Vagina (tissue), 2 donors: ENCODE measurements around the gene IFRD1. TPM values are rescaled to one million over a fixed set of nuclear protein-coding genes. Genes with fewer than 3 reads are reported as not detected.

Experiments
- DNase-seq, 2 donors: peaks; one replicate each; pipeline ENCODE4 v3.0.0-alpha.2; 2017; ENCODE audit errors: extremely low spot score in 2 of 2
- H3K27ac ChIP-seq: fragments of 200-600 bp; sonication (generic); one replicate; pipeline ENCODE4 v1.5.1; 2019
- H3K27me3 ChIP-seq: fragments of 200-600 bp; sonication (generic); one replicate; pipeline ENCODE4 v1.5.1; 2019
- H3K36me3 ChIP-seq, 2 donors: fragments of 200-600 bp; sonication (generic); one replicate each; pipeline ENCODE4 v1.5.1; 2017 to 2019
- H3K4me1 ChIP-seq: fragments of 200-600 bp; sonication (generic); one replicate; pipeline ENCODE4 v1.5.1; 2019
- H3K4me3 ChIP-seq, 2 donors: fragments of 200-600 bp; sonication (generic); 1 replicate in 1 of 2; 2 replicates in 1 of 2; pipeline ENCODE4 v1.5.1; 2016 to 2019
- H3K9me3 ChIP-seq: fragments of 200-600 bp; sonication (generic); one replicate; pipeline ENCODE4 v1.5.1; 2019
- POLR2A ChIP-seq, 2 donors: fragments of 450-650 bp; IDR thresholded peaks; one replicate each; pipeline ENCODE4 v1.6.1; 2017; ENCODE audit warnings: antibody characterized with exemption in 2 of 2, mild to moderate bottlenecking in 2 of 2, moderate library complexity in 2 of 2
- POLR2AphosphoS5 ChIP-seq, 2 donors: sonication (generic); formaldehyde crosslinking; IDR thresholded peaks; one replicate each; pipeline ENCODE4 v1.9.0; 2017; ENCODE audit warnings: antibody characterized with exemption in 2 of 2, mild to moderate bottlenecking in 2 of 2, low read depth in 1 of 2; ENCODE audit not compliant: insufficient read depth in 1 of 2
- intact Hi-C: fragments of 100-400 bp; cut with DNase I; formaldehyde crosslinking; loops from one replicate; pipeline ENCODE4 v1.15.1; 2023
- total RNA-seq: library from RNA; depleted of rRNA; stranded (reverse); fragments of >200 nt; gene quantifications from one replicate; pipeline ENCODE4 v1.2.3, GENCODE V29; 2016
- TF ChIP-seq, protein P1 (sequence below), 3 experiments: fragments of 450-650 bp in 2 of 3; fragments of 200-600 bp in 1 of 3; sonication (generic) in 1 of 3; IDR thresholded peaks; one replicate each; pipeline ENCODE4 v1.5.1; 2017 to 2019; ENCODE audit warnings: antibody characterized with exemption in 3 of 3, mild to moderate bottlenecking in 2 of 3, moderate library complexity in 2 of 3

IFRD1 gene
- total RNA-seq, 1 donor from 2014 or later: 70.2 TPM

GRCh38 chr7:112484671-112485167 is 34.5 kb downstream of the IFRD1 start:
- Histone ChIP-seq H3K4me1 (peaks cover 43% of the 10 kb centered on the region), H3K27me3 (no peaks in the 10 kb centered on the region), H3K36me3 (no peaks in the 10 kb centered on the region), H3K4me3 (peak overlapping the region in 1 of 2 donors; percentile 14), H3K9me3 (no peaks in the 10 kb centered on the region), H3K27ac (peak overlapping the region; percentile 69)
- TF ChIP-seq POLR2AphosphoS5 (IDR thresholded peaks at IDR 0.05; ENCODE audit: insufficient read depth in 1 of 2, low read depth in 1 of 2) (peak in 1 of 2 donors; percentile 25), POLR2A (IDR thresholded peaks at IDR 0.05) (no peak)
- no peak for DNase-seq
- intact Hi-C loops: no loop called here

GRCh38 chr7:112485766-112486165 is 35.5 kb downstream of the IFRD1 start:
- Histone ChIP-seq H3K4me1 (peaks cover 40% of the 10 kb centered on the region), H3K27ac (peak overlapping the region; percentile 69)
- TF ChIP-seq POLR2AphosphoS5 (IDR thresholded peaks at IDR 0.05; ENCODE audit: insufficient read depth in 1 of 2, low read depth in 1 of 2): no peak
- TF ChIP-seq, protein P1, sequence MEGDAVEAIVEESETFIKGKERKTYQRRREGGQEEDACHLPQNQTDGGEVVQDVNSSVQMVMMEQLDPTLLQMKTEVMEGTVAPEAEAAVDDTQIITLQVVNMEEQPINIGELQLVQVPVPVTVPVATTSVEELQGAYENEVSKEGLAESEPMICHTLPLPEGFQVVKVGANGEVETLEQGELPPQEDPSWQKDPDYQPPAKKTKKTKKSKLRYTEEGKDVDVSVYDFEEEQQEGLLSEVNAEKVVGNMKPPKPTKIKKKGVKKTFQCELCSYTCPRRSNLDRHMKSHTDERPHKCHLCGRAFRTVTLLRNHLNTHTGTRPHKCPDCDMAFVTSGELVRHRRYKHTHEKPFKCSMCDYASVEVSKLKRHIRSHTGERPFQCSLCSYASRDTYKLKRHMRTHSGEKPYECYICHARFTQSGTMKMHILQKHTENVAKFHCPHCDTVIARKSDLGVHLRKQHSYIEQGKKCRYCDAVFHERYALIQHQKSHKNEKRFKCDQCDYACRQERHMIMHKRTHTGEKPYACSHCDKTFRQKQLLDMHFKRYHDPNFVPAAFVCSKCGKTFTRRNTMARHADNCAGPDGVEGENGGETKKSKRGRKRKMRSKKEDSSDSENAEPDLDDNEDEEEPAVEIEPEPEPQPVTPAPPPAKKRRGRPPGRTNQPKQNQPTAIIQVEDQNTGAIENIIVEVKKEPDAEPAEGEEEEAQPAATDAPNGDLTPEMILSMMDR (IDR thresholded peaks at IDR 0.05): no peak
- TF ChIP-seq POLR2A (IDR thresholded peaks at IDR 0.05): no peak

DNA sequence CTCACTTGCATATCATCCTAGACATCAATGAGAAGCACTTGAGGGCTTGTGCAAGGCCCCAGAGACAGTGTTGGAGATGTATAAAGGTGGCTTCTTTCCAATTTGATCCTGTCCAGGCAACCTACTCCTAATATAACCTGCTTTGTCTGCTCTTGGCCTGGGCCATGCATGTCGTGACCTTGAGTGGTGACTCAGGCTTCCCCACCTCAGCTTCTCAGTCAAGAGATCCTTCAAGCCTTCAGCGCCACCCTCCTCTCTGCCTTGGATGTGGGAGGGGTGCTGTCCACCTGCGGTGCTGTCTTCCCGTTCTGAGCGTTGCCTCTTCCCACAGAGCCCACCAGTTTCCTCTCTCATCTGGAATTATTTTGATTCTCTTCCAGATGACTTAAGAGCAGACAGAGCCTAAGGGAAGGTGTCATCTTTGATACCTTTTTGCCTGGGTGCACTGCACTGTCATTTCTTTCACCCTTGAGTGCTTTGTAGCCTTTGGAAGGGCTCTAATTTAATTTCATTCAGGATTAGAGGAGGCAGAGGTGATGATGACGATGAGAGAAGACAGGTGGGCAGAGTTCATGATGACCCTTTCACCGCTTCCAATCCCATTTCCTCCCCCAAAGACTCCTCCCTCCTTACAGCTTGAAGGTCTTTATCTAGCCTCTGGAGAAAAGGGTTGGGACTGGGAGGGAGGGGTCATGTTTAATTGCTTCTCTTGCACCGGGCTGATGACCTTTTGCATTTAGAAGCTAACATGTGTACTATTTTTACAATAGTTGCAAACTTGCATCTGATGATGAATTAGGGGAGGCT is 37.4 kb downstream of the IFRD1 start:
- Histone ChIP-seq H3K4me1 (peaks cover 23% of the 10 kb centered on the region), H3K9me3 (no peaks in the 10 kb centered on the region), H3K4me3 (no peak overlapping the region), H3K36me3 (no peaks in the 10 kb centered on the region), H3K27me3 (no peaks in the 10 kb centered on the region), H3K27ac (no peak overlapping the region)
- intact Hi-C loops: no loop called here
- no peak for DNase-seq
- TF ChIP-seq POLR2AphosphoS5 (IDR thresholded peaks at IDR 0.05; ENCODE audit: insufficient read depth in 1 of 2, low read depth in 1 of 2): no peak
- TF ChIP-seq, protein P1 (IDR thresholded peaks at IDR 0.05): no peak
- TF ChIP-seq POLR2A (IDR thresholded peaks at IDR 0.05): no peak

More at GRCh38 chr7:112485766-112486165, 35.5 kb downstream of the IFRD1 start:
- no peaks in the 10 kb centered on the region for H3K27me3 ChIP-seq
- no peaks in the 10 kb centered on the region for H3K36me3 ChIP-seq
- intact Hi-C loops: no loop called here
- no peaks in the 10 kb centered on the region for H3K9me3 ChIP-seq
- DNase-seq: no peak
- no peak overlapping the region for H3K4me3 ChIP-seq

DNA sequence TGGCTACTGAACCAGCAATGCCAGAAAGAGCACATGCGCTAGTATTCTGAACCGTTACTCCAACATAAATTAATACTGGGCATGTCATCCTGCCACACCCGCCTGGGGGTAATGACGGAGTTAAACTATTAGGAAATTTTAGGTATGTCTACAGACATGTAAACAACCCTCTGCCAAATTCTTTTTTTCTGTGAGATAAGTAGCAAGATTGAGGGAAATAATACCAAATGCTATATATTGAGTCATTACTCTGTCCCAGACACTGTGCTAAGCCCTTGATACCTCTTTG is 37.9 kb downstream of the IFRD1 start:
- H3K9me3 ChIP-seq: no peaks in the 10 kb centered on the region
- no peaks in the 10 kb centered on the region for H3K27me3 ChIP-seq
- no peak for TF ChIP-seq POLR2A (IDR thresholded peaks at IDR 0.05)
- no peak for TF ChIP-seq POLR2AphosphoS5 (IDR thresholded peaks at IDR 0.05; ENCODE audit: insufficient read depth in 1 of 2, low read depth in 1 of 2)
- TF ChIP-seq, protein P1 (IDR thresholded peaks at IDR 0.05): no peak
- no peaks in the 10 kb centered on the region for H3K36me3 ChIP-seq
- no peak overlapping the region for H3K27ac ChIP-seq
- intact Hi-C loops: no loop called here
- H3K4me1 ChIP-seq: peaks cover 23% of the 10 kb centered on the region
- no peak overlapping the region for H3K4me3 ChIP-seq
- DNase-seq: no peak

DNA sequence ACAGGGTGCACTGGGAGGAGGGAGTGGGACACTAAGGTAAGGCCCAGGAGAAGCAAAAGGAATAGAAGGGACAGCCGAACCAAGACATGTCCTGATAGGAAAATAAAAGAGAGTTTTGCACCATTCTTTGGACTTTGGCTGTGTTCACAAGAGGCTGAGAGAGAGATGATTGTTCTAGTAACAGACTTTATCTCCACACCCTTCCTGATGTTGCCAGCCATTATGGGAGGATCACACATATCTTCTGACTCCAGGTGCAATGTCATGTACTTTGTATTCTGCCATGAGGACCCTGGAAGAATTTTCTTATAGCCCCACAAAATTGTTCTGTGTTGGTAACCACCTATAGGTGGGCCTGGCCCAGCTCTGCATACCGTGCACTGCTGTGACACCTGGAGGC is 41.9 kb downstream of the IFRD1 start:
- TF ChIP-seq POLR2A (IDR thresholded peaks at IDR 0.05): no peak
- no peak for TF ChIP-seq POLR2AphosphoS5 (IDR thresholded peaks at IDR 0.05; ENCODE audit: insufficient read depth in 1 of 2, low read depth in 1 of 2)
- TF ChIP-seq, protein P1 (IDR thresholded peaks at IDR 0.05): no peak
- H3K4me3 ChIP-seq: no peak overlapping the region
- H3K9me3 ChIP-seq: no peaks in the 10 kb centered on the region
- no peaks in the 10 kb centered on the region for H3K36me3 ChIP-seq
- peaks cover 6% of the 10 kb centered on the region for H3K4me1 ChIP-seq
- no peak for DNase-seq
- intact Hi-C loops: loop anchor here (10.0 kb wide), 1 partner anchor 747 kb away; no protein-coding TSS in a partner anchor
- no peak overlapping the region for H3K27ac ChIP-seq
- no peaks in the 10 kb centered on the region for H3K27me3 ChIP-seq
